ENCODE results near the gene ZBTB3. TPM values are rescaled to one million over a fixed set of nuclear protein-coding genes. Genes with fewer than 3 reads are reported as not detected.
A peak's percentile ranks its signal among the peaks of the same experiment; 100 is the strongest.

ZBTB3 gene
- total and polyA plus RNA-seq, 7 experiments from 2014 or later: 4.1 to 24.1 (median 8.4) TPM

GRCh38 chr11:62719302-62719978 is 34.5 kb downstream of the ZBTB3 start:
- peaks cover 61 to 96% (median 77%) of the 10 kb centered on the region in 3 experiments for H3K36me3 ChIP-seq (ENCODE audit: control insufficient read depth in 2 of 3, insufficient read depth in 3 of 3, low read length in 3 of 3)
- H3K4me1 ChIP-seq (ENCODE audit: control insufficient read depth in 2 of 2, insufficient read depth in 2 of 2, low read length in 2 of 2): peaks cover 7 to 9% of the 10 kb centered on the region in 2 donors
- peaks cover 19 to 74% (median 56%) of the 10 kb centered on the region in 7 donors for H3K4me1 Mint-ChIP-seq
- no peaks in the 10 kb centered on the region for H3K27me3 Mint-ChIP-seq
- ChIA-PET CTCF (no interaction called here), POLR2A (interaction anchor here (0.5 to 17.5 kb wide), 6 partner anchors 8 to 162 kb away, joined by 3 to 347 read pairs (median 3); partner anchors contain the start of genes BSCL2, GNG3 and HNRNPUL2)
- no peaks in the 10 kb centered on the region for H3K9me3 Mint-ChIP-seq
- no peak overlapping the region for H3K4me3 ChIP-seq (ENCODE audit: low read length)
- no peaks in the 10 kb centered on the region for H3K9me3 ChIP-seq (ENCODE audit: control insufficient read depth in 2 of 3, low read length in 3 of 3)
- peaks cover 4 to 73% (median 63%) of the 10 kb centered on the region in 5 donors for H3K36me3 Mint-ChIP-seq
- intact Hi-C loops (cut with micrococcal nuclease): no loop called here
- H3K27me3 ChIP-seq (ENCODE audit: control insufficient read depth in 2 of 2, insufficient read depth in 2 of 2, low read length in 2 of 2): no peaks in the 10 kb centered on the region
- no peak for ATAC-seq
- H3K27ac Mint-ChIP-seq: peak overlapping the region in 4 of 9 donors; percentile 16 to 63 (median 47)
- H3K27ac ChIP-seq (ENCODE audit: low read depth, low read length): no peak overlapping the region
- H3K4me3 Mint-ChIP-seq: no peak overlapping the region
- no peak for DNase-seq

GRCh38 chr11:62716816-62717215 is 37.1 kb downstream of the ZBTB3 start:
- ATAC-seq (no peak), DNase-seq (no peak)
- ChIA-PET CTCF (no interaction called here), POLR2A (interaction anchor here (2.0 to 17.5 kb wide), 4 partner anchors 6 to 124 kb away, joined by 7 to 347 read pairs (median 177); partner anchors contain the start of genes B3GAT3, BSCL2, GNG3 and HNRNPUL2)
- Histone ChIP-seq H3K27ac (ENCODE audit: low read depth, low read length) (peak overlapping the region; percentile 52), H3K4me3 (ENCODE audit: low read length) (no peak overlapping the region), H3K9me3 (ENCODE audit: control insufficient read depth in 2 of 3, low read length in 3 of 3) (no peaks in the 10 kb centered on the region), H3K27me3 (ENCODE audit: control insufficient read depth in 2 of 2, insufficient read depth in 2 of 2, low read length in 2 of 2) (no peaks in the 10 kb centered on the region), H3K36me3 (ENCODE audit: control insufficient read depth in 2 of 3, insufficient read depth in 3 of 3, low read length in 3 of 3) (peaks cover 52 to 87% (median 59%) of the 10 kb centered on the region in 3 experiments), H3K4me1 (ENCODE audit: control insufficient read depth in 2 of 2, insufficient read depth in 2 of 2, low read length in 2 of 2) (peaks cover 0 to 11% of the 10 kb centered on the region in 2 donors)
- peaks cover 8 to 64% (median 50%) of the 10 kb centered on the region in 5 donors for H3K36me3 Mint-ChIP-seq
- H3K4me1 Mint-ChIP-seq: peaks cover 7 to 70% (median 56%) of the 10 kb centered on the region in 7 donors
- no peaks in the 10 kb centered on the region for H3K9me3 Mint-ChIP-seq
- intact Hi-C loops (cut with micrococcal nuclease): no loop called here
- no peaks in the 10 kb centered on the region for H3K27me3 Mint-ChIP-seq
- peak overlapping the region in 6 of 9 donors; percentile 14 to 56 (median 42) for H3K27ac Mint-ChIP-seq
- no peak overlapping the region for H3K4me3 Mint-ChIP-seq

GRCh38 chr11:62716206-62716605 is 37.8 kb downstream of the ZBTB3 start:
- Mint-ChIP-seq H3K27me3 (no peaks in the 10 kb centered on the region), H3K27ac (peak overlapping the region in 7 of 9 donors; percentile 22 to 86 (median 70)), H3K4me3 (no peak overlapping the region), H3K4me1 (peaks cover 7 to 69% (median 54%) of the 10 kb centered on the region in 7 donors), H3K36me3 (peaks cover 8 to 64% (median 48%) of the 10 kb centered on the region in 5 donors), H3K9me3 (no peaks in the 10 kb centered on the region)
- H3K4me3 ChIP-seq (ENCODE audit: low read length): no peak overlapping the region
- H3K9me3 ChIP-seq (ENCODE audit: control insufficient read depth in 2 of 3, low read length in 3 of 3): no peaks in the 10 kb centered on the region
- no peaks in the 10 kb centered on the region for H3K27me3 ChIP-seq (ENCODE audit: control insufficient read depth in 2 of 2, insufficient read depth in 2 of 2, low read length in 2 of 2)
- H3K36me3 ChIP-seq (ENCODE audit: control insufficient read depth in 2 of 3, insufficient read depth in 3 of 3, low read length in 3 of 3): peaks cover 46 to 85% (median 53%) of the 10 kb centered on the region in 3 experiments
- ChIA-PET CTCF (no interaction called here), POLR2A (interaction anchor here (0.6 to 17.5 kb wide), 9 partner anchors 6 to 125 kb away, joined by 3 to 347 read pairs (median 6); partner anchors contain the start of genes B3GAT3, BSCL2, C11orf98 and CSKMT)
- H3K27ac ChIP-seq (ENCODE audit: low read depth, low read length): peak overlapping the region; percentile 52
- DNase-seq (no peak), ATAC-seq (no peak)
- H3K4me1 ChIP-seq (ENCODE audit: control insufficient read depth in 2 of 2, insufficient read depth in 2 of 2, low read length in 2 of 2): peaks cover 0 to 11% of the 10 kb centered on the region in 2 donors
- intact Hi-C loops (cut with micrococcal nuclease): no loop called here

- Histone ChIP-seq H3K4me1 (ENCODE audit: control insufficient read depth in 2 of 2, insufficient read depth in 2 of 2, low read length in 2 of 2) (peaks cover 3 to 13% of the 10 kb centered on the region in 2 donors), H3K4me3 (ENCODE audit: low read length) (no peak overlapping the region), H3K36me3 (ENCODE audit: control insufficient read depth in 2 of 3, insufficient read depth in 3 of 3, low read length in 3 of 3) (peaks cover 39 to 78% (median 46%) of the 10 kb centered on the region in 3 experiments), H3K9me3 (ENCODE audit: control insufficient read depth in 2 of 3, low read length in 3 of 3) (no peaks in the 10 kb centered on the region), H3K27me3 (ENCODE audit: control insufficient read depth in 2 of 2, insufficient read depth in 2 of 2, low read length in 2 of 2) (no peaks in the 10 kb centered on the region), H3K27ac (ENCODE audit: low read depth, low read length) (peak overlapping the region; percentile 52)
- H3K27me3 Mint-ChIP-seq: no peaks in the 10 kb centered on the region
- H3K36me3 Mint-ChIP-seq: peaks cover 8 to 65% (median 47%) of the 10 kb centered on the region in 5 donors
- peak overlapping the region in 7 of 9 donors; percentile 32 to 86 (median 62) for H3K27ac Mint-ChIP-seq
- intact Hi-C loops (cut with micrococcal nuclease): no loop called here
- DNase-seq (no peak), ATAC-seq (no peak)
- no peaks in the 10 kb centered on the region for H3K9me3 Mint-ChIP-seq
- H3K4me3 Mint-ChIP-seq: peak overlapping the region in 1 of 10 donors; percentile 33
- POLR2A ChIA-PET: interaction anchor here (0.6 to 17.5 kb wide), 12 partner anchors 5 to 163 kb away, joined by 3 to 347 read pairs (median 6); partner anchors contain the start of genes B3GAT3, BSCL2, C11orf98 and CSKMT
- CTCF ChIA-PET: no interaction called here
- peaks cover 7 to 68% (median 50%) of the 10 kb centered on the region in 7 donors for H3K4me1 Mint-ChIP-seq
Observed at GRCh38 chr11:62715150-62716130, 38.5 kb downstream of the ZBTB3 start.

- H3K27me3 Mint-ChIP-seq: no peaks in the 10 kb centered on the region
- ChIA-PET CTCF (interaction anchor here (1.0 kb wide), 1 partner anchor 19 kb away, joined by 3 read pairs; no protein-coding TSS in a partner anchor), POLR2A (interaction anchor here (0.6 to 13.6 kb wide), 4 partner anchors 10 to 59 kb away, joined by 3 to 347 read pairs (median 4); partner anchors contain the start of genes HNRNPUL2, TTC9C and ZBTB3)
- H3K9me3 ChIP-seq (ENCODE audit: control insufficient read depth in 2 of 3, low read length in 3 of 3): no peaks in the 10 kb centered on the region
- peaks cover 11 to 77% (median 55%) of the 10 kb centered on the region in 7 donors for H3K4me1 Mint-ChIP-seq
- DNase-seq (no peak), ATAC-seq (no peak)
- H3K9me3 Mint-ChIP-seq: peaks cover 0 to 4% (median 0%) of the 10 kb centered on the region in 11 donors
- peak overlapping the region; percentile 22 for H3K27ac ChIP-seq (ENCODE audit: low read depth, low read length)
- peaks cover 18 to 27% of the 10 kb centered on the region in 2 donors for H3K4me1 ChIP-seq (ENCODE audit: control insufficient read depth in 2 of 2, insufficient read depth in 2 of 2, low read length in 2 of 2)
- H3K4me3 ChIP-seq (ENCODE audit: low read length): no peak overlapping the region
- H3K4me3 Mint-ChIP-seq: peak overlapping the region in 1 of 10 donors; percentile 76
- H3K36me3 ChIP-seq (ENCODE audit: control insufficient read depth in 2 of 3, insufficient read depth in 3 of 3, low read length in 3 of 3): peaks cover 33 to 57% (median 34%) of the 10 kb centered on the region in 3 experiments
- H3K27ac Mint-ChIP-seq: peak overlapping the region in 8 of 9 donors; percentile 51 to 94 (median 74)
- peaks cover 8 to 61% (median 34%) of the 10 kb centered on the region in 5 donors for H3K36me3 Mint-ChIP-seq
- intact Hi-C loops (cut with micrococcal nuclease): no loop called here
- H3K27me3 ChIP-seq (ENCODE audit: control insufficient read depth in 2 of 2, insufficient read depth in 2 of 2, low read length in 2 of 2): no peaks in the 10 kb centered on the region
Observed at GRCh38 chr11:62713343-62713742, 40.6 kb downstream of the ZBTB3 start.

Data from naive thymus-derived CD4-positive, alpha-beta T cell (primary cell).